SK-N-MC (cell line): ENCODE measurements around the gene FES.

Experiments
- EZH2 ChIP-seq: fragments of 200-600 bp; sonication (generic); IDR thresholded peaks from one replicate; pipeline ENCODE4 v1.6.1; 2017; ENCODE audit warnings: antibody characterized with exemption
- FOXP2 ChIP-seq: optimal IDR thresholded peaks from 2 replicates; pipeline ENCODE3; 2011; ENCODE audit warnings: mild to moderate bottlenecking, moderate library complexity; ENCODE audit not compliant: insufficient read depth; ENCODE audit errors: extremely low read length, control extremely low read depth
- POLR2AphosphoS5 ChIP-seq: IDR thresholded peaks from 2 replicates; pipeline ENCODE4 v1.6.1; 2012; ENCODE audit warnings: mild to moderate bottlenecking, low read depth, low read length, borderline replicate concordance

DNA sequence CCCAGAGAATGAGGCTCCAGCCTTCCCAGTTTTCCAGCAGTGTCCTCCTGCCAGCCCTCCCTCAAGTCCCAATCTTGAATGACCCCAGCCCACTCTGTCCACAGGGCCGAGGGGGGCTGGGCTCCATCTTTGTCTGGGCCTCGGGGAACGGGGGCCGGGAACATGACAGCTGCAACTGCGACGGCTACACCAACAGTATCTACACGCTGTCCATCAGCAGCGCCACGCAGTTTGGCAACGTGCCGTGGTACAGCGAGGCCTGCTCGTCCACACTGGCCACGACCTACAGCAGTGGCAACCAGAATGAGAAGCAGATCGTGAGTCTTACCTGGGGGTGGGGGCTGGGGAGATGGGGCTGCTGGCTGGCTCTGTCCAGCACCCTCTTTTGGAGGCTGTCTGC, 5.6 kb upstream of the FES start:
- TF ChIP-seq EZH2: no peak
- TF ChIP-seq POLR2AphosphoS5: no peak
- no peak for TF ChIP-seq FOXP2
